Activated naive CD8-positive, alpha-beta T cell treated with anti-CD3 and anti-CD28 coated beads, Interleukin-2, amount 10 ng/mL, durations not matched to agents 7 days and 5 days (primary cell): Measurements from ENCODE around the gene FUT8. TPM values are rescaled to one million over a fixed set of nuclear protein-coding genes. Genes with fewer than 3 reads are reported as not detected.

Experiments used
- ATAC-seq: fragments of 150-1000 bp; cut with Tn5 transposase; one replicate; pipeline ENCODE4 v1.10.0; 2021; ENCODE audit warnings: low read depth, moderate library complexity
- POLR2A ChIA-PET: fragments of 350-600 bp; sonication (Branson Sonifier 250); formaldehyde crosslinking; loops from one replicate; lab custom pipeline; 2021; ENCODE audit warnings: antibody characterized with exemption; lab: Charles Lee
- DNase-seq: peaks from one replicate; pipeline ENCODE4 v3.0.0; 2021
- H3K27ac Mint-ChIP-seq: one replicate; pipeline ENCODE4 v1.8.0; 2022; ENCODE audit warnings: mild to moderate bottlenecking, mixed read lengths
- H3K27me3 Mint-ChIP-seq: one replicate; pipeline ENCODE4 v1.8.0; 2022; ENCODE audit warnings: mild to moderate bottlenecking, moderate library complexity, mixed read lengths
- H3K36me3 Mint-ChIP-seq: one replicate; pipeline ENCODE4 v1.8.0; 2021; ENCODE audit warnings: mild to moderate bottlenecking, mixed read lengths
- H3K4me1 Mint-ChIP-seq: one replicate; pipeline ENCODE4 v1.8.0; 2021; ENCODE audit warnings: mixed read lengths
- H3K4me3 Mint-ChIP-seq: one replicate; pipeline ENCODE4 v1.8.0; 2022; ENCODE audit warnings: mild to moderate bottlenecking, moderate library complexity, mixed read lengths
- H3K9me3 Mint-ChIP-seq: one replicate; pipeline ENCODE4 v1.8.0; 2021; ENCODE audit warnings: mixed read lengths
- total RNA-seq, 2 experiments: library from RNA; stranded (reverse); gene quantifications; one replicate each; pipeline ENCODE4 v1.2.3, GENCODE V29; 2021

FUT8 gene
- total RNA-seq, 2 experiments from 2014 or later, result 82.7 to 86.4 TPM

DNA sequence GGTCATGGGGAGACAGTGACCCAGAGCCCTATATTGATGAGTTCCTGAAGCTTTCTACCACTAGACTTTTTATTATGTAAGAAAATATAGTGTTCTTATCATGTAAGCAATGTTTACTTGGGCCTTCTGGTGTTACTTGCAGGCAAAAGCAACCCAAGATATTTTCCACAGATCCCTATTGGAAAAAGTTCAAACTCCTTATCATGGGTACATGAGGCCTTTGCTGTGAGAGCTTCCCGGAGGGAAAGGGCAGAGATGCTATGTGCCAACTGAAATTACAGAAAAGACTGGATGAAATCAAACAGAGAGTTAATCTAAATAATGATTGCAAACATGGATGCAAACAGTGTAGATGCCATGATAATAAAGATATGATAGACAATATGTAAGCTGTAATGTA, 361.5 kb downstream of the FUT8 start:
- H3K27me3 Mint-ChIP-seq, result peaks cover 5% of the 10 kb centered on the region
- H3K4me3 Mint-ChIP-seq, result no peak overlapping the region

DNA sequence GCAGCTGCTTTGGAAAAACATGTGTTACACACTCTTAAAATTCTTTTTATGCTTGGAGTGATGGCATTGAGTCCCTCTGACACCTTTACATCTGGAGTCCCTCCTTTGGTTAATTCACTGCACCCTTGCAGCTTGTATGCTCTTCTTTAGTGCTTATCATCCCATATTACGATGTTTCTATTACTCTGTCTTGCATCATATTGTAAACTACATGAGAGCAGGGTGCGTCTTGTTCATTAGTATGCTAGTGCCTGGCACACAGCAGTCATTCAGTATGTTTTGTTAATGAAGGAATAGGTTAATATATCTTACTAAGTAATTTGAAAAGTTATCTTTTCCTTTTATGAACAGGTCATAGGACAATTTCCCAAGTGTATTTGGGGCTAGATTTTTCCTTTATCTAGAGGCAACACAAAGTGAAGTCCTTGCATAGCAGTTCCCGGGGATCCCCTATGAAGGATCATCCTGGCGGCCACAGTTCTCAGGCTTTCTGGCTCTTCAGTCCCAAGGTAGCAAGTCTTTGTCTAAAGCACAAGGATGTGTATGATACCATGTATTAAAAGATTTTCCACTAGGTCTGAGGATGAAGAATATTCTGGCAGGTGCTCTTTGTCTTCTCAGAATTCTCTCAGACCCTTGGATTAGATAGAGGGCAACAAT, 363.8 kb downstream of the FUT8 start:
- POLR2A ChIA-PET, result no interaction called here

More for the DNA sequence above, 361.5 kb downstream of the FUT8 start:
- DNase-seq (no peak), ATAC-seq (no peak)
- POLR2A ChIA-PET, result no interaction called here
- Mint-ChIP-seq H3K4me1 (no peaks in the 10 kb centered on the region), H3K27ac (no peak overlapping the region), H3K9me3 (peaks cover 2% of the 10 kb centered on the region), H3K36me3 (no peaks in the 10 kb centered on the region)

DNA sequence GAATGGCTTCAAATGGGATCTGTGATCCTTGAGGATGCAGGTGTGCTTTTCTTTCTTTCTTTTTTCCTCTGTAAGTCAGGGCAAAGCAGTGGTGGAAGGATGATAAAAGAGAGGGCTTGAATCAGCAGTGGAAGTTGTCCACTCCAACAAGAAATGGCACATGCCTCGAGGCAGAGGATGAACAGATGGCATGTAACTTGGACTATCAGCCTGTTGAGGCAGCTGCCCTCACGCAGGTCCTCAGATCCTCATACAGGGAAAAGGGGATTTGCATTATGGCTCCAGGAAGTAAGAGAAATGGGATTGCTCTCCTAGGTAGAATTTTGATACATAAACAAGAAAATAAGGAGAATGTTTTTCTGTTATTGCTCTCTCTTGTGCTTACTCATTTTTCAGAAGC, 368.0 kb downstream of the FUT8 start:
- no peaks in the 10 kb centered on the region for H3K36me3 Mint-ChIP-seq
- no peak for ATAC-seq

More for the DNA sequence above, 363.8 kb downstream of the FUT8 start:
- H3K36me3 Mint-ChIP-seq, result no peaks in the 10 kb centered on the region
- no peaks in the 10 kb centered on the region for H3K9me3 Mint-ChIP-seq
- H3K27ac Mint-ChIP-seq, result no peak overlapping the region
- no peaks in the 10 kb centered on the region for H3K4me1 Mint-ChIP-seq
- DNase-seq, result no peak
- ATAC-seq, result no peak
- H3K27me3 Mint-ChIP-seq, result peaks cover 13% of the 10 kb centered on the region
- H3K4me3 Mint-ChIP-seq, result no peak overlapping the region

DNA sequence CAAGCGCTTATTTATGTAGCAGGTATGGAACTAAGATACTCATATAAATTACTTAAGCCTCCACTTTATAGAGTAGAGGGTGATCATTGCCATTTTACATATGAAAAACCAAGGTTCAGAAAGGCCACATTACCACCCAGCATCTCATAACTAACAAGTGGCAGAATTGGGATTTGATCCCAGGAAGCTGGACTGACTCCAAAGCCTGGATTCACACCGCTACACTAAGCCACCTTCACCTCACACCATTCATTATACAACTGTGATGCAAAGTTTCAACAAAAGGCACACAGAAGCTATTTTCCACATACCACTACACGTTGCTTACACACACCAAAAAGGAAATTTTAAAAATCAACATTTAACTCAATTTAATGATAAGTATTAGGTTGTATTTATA, 370.6 kb downstream of the FUT8 start:
- Mint-ChIP-seq H3K27me3 (peaks cover 20% of the 10 kb centered on the region), H3K27ac (no peak overlapping the region), H3K9me3 (no peaks in the 10 kb centered on the region), H3K4me1 (no peaks in the 10 kb centered on the region), H3K4me3 (no peak overlapping the region), H3K36me3 (no peaks in the 10 kb centered on the region)
- POLR2A ChIA-PET, result no interaction called here
- ATAC-seq (no peak), DNase-seq (no peak)

More for the DNA sequence above, 368.0 kb downstream of the FUT8 start:
- H3K27ac Mint-ChIP-seq, result no peak overlapping the region
- H3K4me3 Mint-ChIP-seq, result no peak overlapping the region
- H3K4me1 Mint-ChIP-seq, result no peaks in the 10 kb centered on the region
- H3K9me3 Mint-ChIP-seq, result no peaks in the 10 kb centered on the region
- peaks cover 18% of the 10 kb centered on the region for H3K27me3 Mint-ChIP-seq
- no peak for DNase-seq
- POLR2A ChIA-PET, result no interaction called here

DNA sequence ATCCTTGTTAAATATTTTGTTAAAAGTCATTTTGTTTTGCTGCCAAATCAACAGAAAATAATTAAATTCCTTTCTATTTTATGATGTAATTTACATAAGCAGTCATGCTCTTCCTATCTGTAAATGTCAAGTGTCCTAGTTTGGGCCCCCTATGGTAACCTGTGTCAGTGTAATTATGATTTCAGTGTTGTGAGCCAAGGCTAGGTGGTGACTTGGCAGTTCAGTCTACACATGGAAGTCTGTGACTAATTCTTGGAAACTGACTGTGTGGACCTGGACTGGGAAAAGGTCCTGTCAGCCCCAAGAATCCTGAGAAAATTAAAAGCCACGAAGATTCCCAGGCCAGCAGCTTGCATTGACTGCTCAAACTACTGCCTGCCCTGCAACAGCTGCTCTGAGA, 371.0 kb downstream of the FUT8 start:
- POLR2A ChIA-PET, result no interaction called here
- H3K36me3 Mint-ChIP-seq, result no peaks in the 10 kb centered on the region
- H3K4me3 Mint-ChIP-seq, result no peak overlapping the region
- no peak for ATAC-seq
- no peak overlapping the region for H3K27ac Mint-ChIP-seq
- DNase-seq, result no peak
- peaks cover 20% of the 10 kb centered on the region for H3K27me3 Mint-ChIP-seq
- no peaks in the 10 kb centered on the region for H3K4me1 Mint-ChIP-seq
- no peaks in the 10 kb centered on the region for H3K9me3 Mint-ChIP-seq

DNA sequence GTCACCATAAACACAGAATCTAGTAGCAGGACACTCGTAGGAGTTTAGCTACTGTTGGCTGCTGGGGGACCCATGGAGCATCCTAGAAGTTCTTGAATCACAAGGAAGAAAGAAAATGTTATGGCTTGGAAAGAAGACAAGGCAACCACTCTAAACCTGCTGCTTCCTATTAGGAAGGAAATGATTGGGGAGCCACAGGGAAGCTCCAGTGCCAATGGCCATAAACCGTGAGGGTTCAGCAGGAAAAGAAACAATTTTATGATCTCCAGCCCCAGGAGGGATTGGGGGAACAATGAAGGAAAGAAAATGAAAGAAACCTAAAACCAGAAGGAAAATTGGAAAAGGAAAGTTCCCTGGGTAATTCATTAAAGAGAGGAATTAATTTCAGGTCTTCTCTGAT, 372.0 kb downstream of the FUT8 start:
- POLR2A ChIA-PET, result interaction anchor here (0.6 kb wide), 1 partner anchor 386 kb away, joined by 3 read pairs; no protein-coding TSS in a partner anchor
- no peak for ATAC-seq
- H3K4me3 Mint-ChIP-seq, result no peak overlapping the region
- DNase-seq, result no peak
- peaks cover 24% of the 10 kb centered on the region for H3K27me3 Mint-ChIP-seq
- no peak overlapping the region for H3K27ac Mint-ChIP-seq
- peaks cover 2% of the 10 kb centered on the region for H3K4me1 Mint-ChIP-seq
- no peaks in the 10 kb centered on the region for H3K36me3 Mint-ChIP-seq
- peaks cover 2% of the 10 kb centered on the region for H3K9me3 Mint-ChIP-seq

- peaks cover 2% of the 10 kb centered on the region for H3K4me1 Mint-ChIP-seq
- no peak for DNase-seq
Measured at GRCh38 chr14:65787461-65787860, 374.9 kb downstream of the FUT8 start.

GRCh38 chr14:65788876-65789275, 376.3 kb downstream of the FUT8 start:
- no peak for ATAC-seq
- Mint-ChIP-seq H3K27ac (no peak overlapping the region), H3K4me1 (peaks cover 2% of the 10 kb centered on the region)

More at GRCh38 chr14:65787461-65787860, 374.9 kb downstream of the FUT8 start:
- H3K4me3 Mint-ChIP-seq, result no peak overlapping the region
- H3K9me3 Mint-ChIP-seq, result peaks cover 2% of the 10 kb centered on the region
- H3K36me3 Mint-ChIP-seq, result no peaks in the 10 kb centered on the region
- no peak for ATAC-seq
- H3K27me3 Mint-ChIP-seq, result peaks cover 16% of the 10 kb centered on the region
- no peak overlapping the region for H3K27ac Mint-ChIP-seq
- POLR2A ChIA-PET, result no interaction called here

DNA sequence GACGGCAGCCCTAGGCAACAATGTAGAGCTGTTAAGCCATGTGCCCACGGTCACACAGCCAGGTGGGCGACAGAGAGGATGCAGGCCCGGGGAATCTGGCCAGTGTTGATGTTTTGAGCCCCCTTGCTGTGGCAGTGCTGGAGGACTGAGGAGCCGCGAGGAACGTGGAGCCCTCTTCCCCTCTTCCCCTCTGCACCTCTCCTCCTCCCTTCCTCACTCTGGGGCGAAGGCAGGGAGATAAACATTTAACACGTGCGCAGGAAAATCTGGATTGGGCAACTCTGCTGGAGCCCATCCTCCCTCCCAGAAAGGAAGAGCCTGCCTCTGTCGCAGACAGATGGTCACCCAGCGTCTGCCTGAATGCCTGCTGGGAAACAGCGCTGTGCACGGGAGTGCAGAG, 376.8 kb downstream of the FUT8 start:
- no peak for ATAC-seq
- Mint-ChIP-seq H3K9me3 (peaks cover 2% of the 10 kb centered on the region), H3K27ac (no peak overlapping the region), H3K4me3 (no peak overlapping the region), H3K27me3 (peaks cover 16% of the 10 kb centered on the region), H3K36me3 (no peaks in the 10 kb centered on the region), H3K4me1 (peaks cover 2% of the 10 kb centered on the region)
- no peak for DNase-seq
- POLR2A ChIA-PET, result no interaction called here

More at GRCh38 chr14:65788876-65789275, 376.3 kb downstream of the FUT8 start:
- Mint-ChIP-seq H3K27me3 (peaks cover 16% of the 10 kb centered on the region), H3K36me3 (no peaks in the 10 kb centered on the region), H3K9me3 (peaks cover 2% of the 10 kb centered on the region), H3K4me3 (no peak overlapping the region)
- no peak for DNase-seq
- POLR2A ChIA-PET, result no interaction called here

- H3K4me1 Mint-ChIP-seq, result peaks cover 2% of the 10 kb centered on the region
- H3K27ac Mint-ChIP-seq, result no peak overlapping the region
- no peak for ATAC-seq
- H3K9me3 Mint-ChIP-seq, result peaks cover 2% of the 10 kb centered on the region
- H3K4me3 Mint-ChIP-seq, result no peak overlapping the region
- DNase-seq, result no peak
- POLR2A ChIA-PET, result no interaction called here
- no peaks in the 10 kb centered on the region for H3K36me3 Mint-ChIP-seq
- peaks cover 13% of the 10 kb centered on the region for H3K27me3 Mint-ChIP-seq
Measured at GRCh38 chr14:65790172-65790815, 377.8 kb downstream of the FUT8 start.

GRCh38 chr14:65791191-65791981, 378.9 kb downstream of the FUT8 start:
- DNase-seq (no peak), ATAC-seq (no peak)
- Mint-ChIP-seq H3K27ac (no peak overlapping the region), H3K36me3 (no peaks in the 10 kb centered on the region), H3K27me3 (peaks cover 13% of the 10 kb centered on the region), H3K4me1 (peaks cover 2% of the 10 kb centered on the region), H3K9me3 (peaks cover 2% of the 10 kb centered on the region), H3K4me3 (no peak overlapping the region)
- POLR2A ChIA-PET, result no interaction called here

DNA sequence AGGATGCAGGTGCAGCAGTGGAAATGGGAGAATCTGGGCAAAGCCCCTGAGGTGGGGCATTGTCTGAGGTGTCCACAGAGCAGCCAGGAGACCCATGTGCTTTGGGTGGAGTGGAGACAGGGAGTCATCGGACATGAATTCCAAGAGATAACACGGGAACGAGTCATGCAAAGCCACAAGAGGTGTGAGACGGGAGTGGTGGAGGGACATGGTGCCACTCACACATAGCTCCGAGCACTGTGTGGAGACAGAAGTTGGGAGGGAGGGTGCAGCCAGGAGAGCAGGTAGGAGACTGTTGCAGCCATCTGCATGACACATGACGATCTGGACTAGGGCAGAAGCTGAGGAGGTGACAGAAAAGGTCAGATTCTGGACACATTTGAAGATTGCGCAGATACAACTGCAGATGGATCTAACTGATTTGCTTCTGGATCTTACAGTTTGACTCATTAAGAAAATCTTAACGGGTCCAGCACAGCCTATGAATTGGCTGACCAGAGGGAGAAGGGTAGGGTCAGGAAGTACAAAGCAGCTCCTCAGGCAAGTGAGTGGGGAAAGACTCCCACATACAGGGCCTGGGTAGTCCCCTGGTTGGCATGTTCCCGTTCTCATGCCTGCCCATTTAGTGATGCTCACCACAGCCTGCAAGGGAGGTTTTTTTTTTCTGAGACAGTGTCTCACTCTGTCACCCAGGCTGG, 379.8 kb downstream of the FUT8 start:
- H3K4me3 Mint-ChIP-seq, result no peak overlapping the region
- peaks cover 2% of the 10 kb centered on the region for H3K4me1 Mint-ChIP-seq
- no peak overlapping the region for H3K27ac Mint-ChIP-seq
- DNase-seq (no peak), ATAC-seq (no peak)
- H3K9me3 Mint-ChIP-seq, result peaks cover 2% of the 10 kb centered on the region
- peaks cover 13% of the 10 kb centered on the region for H3K27me3 Mint-ChIP-seq
- POLR2A ChIA-PET, result no interaction called here
- no peaks in the 10 kb centered on the region for H3K36me3 Mint-ChIP-seq
